Caco-2 (cell line): ENCODE measurements around the gene CPZ. TPM values are rescaled to one million over a fixed set of nuclear protein-coding genes. Genes with fewer than 3 reads are reported as not detected.

Experiments
- BruUV-seq: library from RNA; stranded (reverse); fragments of 400-500 nt; replicated peaks from 2 replicates; lab custom pipeline; 2021; lab: Mats Ljungman, UMichigan
- CTCF ChIA-PET: fragments of 300-600 bp; sonication (Branson Sonifier 250); formaldehyde crosslinking; loops from one replicate; lab custom pipeline; 2022; ENCODE audit warnings: antibody characterized with exemption; lab: Charles Lee
- POLR2A ChIA-PET: fragments of 300-600 bp; sonication (Branson Sonifier 250); formaldehyde crosslinking; loops from one replicate; lab custom pipeline; 2022; ENCODE audit warnings: antibody characterized with exemption; lab: Charles Lee
- DNase-seq, 2 experiments: peaks; one replicate each; pipeline versions ENCODE4 v3.0.0 to v3.0.0-alpha.2; 2020 to 2022
- H3K27me3 ChIP-seq: replicated peaks from 2 replicates; pipeline ENCODE4 v1.6.0; 2011; ENCODE audit warnings: low read length; ENCODE audit not compliant: control insufficient read depth, insufficient read depth
- H3K36me3 ChIP-seq: 2 replicates; pipeline ENCODE4 v1.5.1; 2011; ENCODE audit warnings: low read length; ENCODE audit not compliant: control insufficient read depth, insufficient read depth
- H3K4me1 ChIP-seq: fragments of 250-450 bp; sonication (Bioruptor Pico); 2 replicates; pipeline ENCODE4 v1.5.1; 2020; ENCODE audit warnings: mild to moderate bottlenecking
- H3K4me3 ChIP-seq: 2 replicates; pipeline ENCODE4 v1.5.1; 2011; ENCODE audit warnings: low read depth, mild to moderate bottlenecking, control low read depth, low read length
- H3K9me3 ChIP-seq: fragments of 250-450 bp; sonication (Bioruptor Pico); 2 replicates; pipeline ENCODE4 v1.5.1; 2020; ENCODE audit warnings: mild to moderate bottlenecking, moderate library complexity
- H3K27ac Mint-ChIP-seq: one replicate; pipeline ENCODE4 v1.8.0; 2022; ENCODE audit warnings: mixed read lengths; ENCODE audit not compliant: unreplicated experiment
- H3K27me3 Mint-ChIP-seq: one replicate; pipeline ENCODE4 v1.8.0; 2022; ENCODE audit warnings: mixed read lengths; ENCODE audit not compliant: insufficient read depth, unreplicated experiment
- H3K36me3 Mint-ChIP-seq: one replicate; pipeline ENCODE4 v1.8.0; 2022; ENCODE audit warnings: mild to moderate bottlenecking, mixed read lengths; ENCODE audit not compliant: insufficient read depth, unreplicated experiment
- H3K4me1 Mint-ChIP-seq: one replicate; pipeline ENCODE4 v1.8.0; 2022; ENCODE audit warnings: low read depth, mixed read lengths; ENCODE audit not compliant: unreplicated experiment
- H3K4me3 Mint-ChIP-seq: one replicate; pipeline ENCODE4 v1.8.0; 2022; ENCODE audit warnings: mild to moderate bottlenecking, moderate library complexity, mixed read lengths; ENCODE audit not compliant: unreplicated experiment
- H3K9me3 Mint-ChIP-seq: one replicate; pipeline ENCODE4 v1.8.0; 2022; ENCODE audit warnings: mixed read lengths; ENCODE audit not compliant: unreplicated experiment
- CTCF ChIP-seq, 2 experiments: fragments of 200-600 bp in 1 of 2; IDR thresholded peaks; 1 replicate in 1 of 2; 2 replicates in 1 of 2; pipeline versions ENCODE4 v1.5.1 to v1.8.0; 2011 to 2022; ENCODE audit warnings: antibody characterized with exemption in 1 of 2, control low read depth in 1 of 2, inconsistent platforms in 1 of 2, low read depth in 1 of 2, low read length in 1 of 2, mild to moderate bottlenecking in 1 of 2, moderate library complexity in 1 of 2; ENCODE audit not compliant: insufficient read depth in 1 of 2, severe bottlenecking in 1 of 2, unreplicated experiment in 1 of 2
- intact Hi-C: fragments of 100-400 bp; cut with micrococcal nuclease; formaldehyde crosslinking; loops from one replicate; pipeline ENCODE4 v1.10.0; 2022; ENCODE audit not compliant: unreplicated experiment
- total RNA-seq: library from RNA; stranded (reverse); gene quantifications from 2 replicates; pipeline ENCODE4 v1.2.3, GENCODE V29; 2022

The CPZ gene
- total RNA-seq, 1 experiment from 2014 or later = 7.7 TPM

- intact Hi-C loops = no loop called here
- no TSS peak for BruUV-seq
- no peak for TF ChIP-seq CTCF (IDR thresholded peaks at IDR 0.05; ENCODE audit: insufficient read depth in 1 of 2, low read depth in 1 of 2, low read length in 1 of 2, severe bottlenecking in 1 of 2, unreplicated experiment in 1 of 2)
- H3K27me3 Mint-ChIP-seq = no peaks in the 10 kb centered on the region
- no peak overlapping the region for H3K4me3 Mint-ChIP-seq
- H3K36me3 Mint-ChIP-seq = no peaks in the 10 kb centered on the region
- no peaks in the 10 kb centered on the region for H3K27me3 ChIP-seq
- H3K36me3 ChIP-seq = no peaks in the 10 kb centered on the region
- POLR2A ChIA-PET = no interaction called here
- no peaks in the 10 kb centered on the region for H3K9me3 Mint-ChIP-seq
- CTCF ChIA-PET = no interaction called here
- no peak for DNase-seq
- no peak overlapping the region for H3K4me3 ChIP-seq
- no peak overlapping the region for H3K27ac Mint-ChIP-seq
- H3K4me1 Mint-ChIP-seq = peaks cover 5% of the 10 kb centered on the region
- no peaks in the 10 kb centered on the region for H3K4me1 ChIP-seq
- H3K9me3 ChIP-seq = no peaks in the 10 kb centered on the region
Measured at GRCh38 chr4:8599091-8599460, 6.5 kb downstream of the CPZ start.

GRCh38 chr4:8599657-8600056 is 7.1 kb downstream of the CPZ start:
- Histone ChIP-seq H3K9me3 (no peaks in the 10 kb centered on the region), H3K36me3 (no peaks in the 10 kb centered on the region), H3K4me3 (no peak overlapping the region), H3K27me3 (no peaks in the 10 kb centered on the region), H3K4me1 (no peaks in the 10 kb centered on the region)
- Mint-ChIP-seq H3K4me3 (no peak overlapping the region), H3K9me3 (no peaks in the 10 kb centered on the region), H3K27me3 (no peaks in the 10 kb centered on the region), H3K36me3 (no peaks in the 10 kb centered on the region), H3K4me1 (no peaks in the 10 kb centered on the region), H3K27ac (no peak overlapping the region)
- TF ChIP-seq CTCF (IDR thresholded peaks at IDR 0.05; ENCODE audit: insufficient read depth in 1 of 2, low read depth in 1 of 2, low read length in 1 of 2, severe bottlenecking in 1 of 2, unreplicated experiment in 1 of 2) = no peak
- POLR2A ChIA-PET = no interaction called here
- intact Hi-C loops = loop anchor here (10.0 kb wide), 1 partner anchor 315 kb away; no protein-coding TSS in a partner anchor
- BruUV-seq = no TSS peak
- CTCF ChIA-PET = no interaction called here
- no peak for DNase-seq

- CTCF ChIA-PET = no interaction called here
- H3K27ac Mint-ChIP-seq = no peak overlapping the region
Measured at GRCh38 chr4:8600266-8600665, 7.7 kb downstream of the CPZ start.

More at GRCh38 chr4:8600266-8600665, 7.7 kb downstream of the CPZ start:
- POLR2A ChIA-PET = no interaction called here
- Histone ChIP-seq H3K36me3 (no peaks in the 10 kb centered on the region), H3K27me3 (no peaks in the 10 kb centered on the region), H3K4me1 (no peaks in the 10 kb centered on the region), H3K4me3 (no peak overlapping the region), H3K9me3 (no peaks in the 10 kb centered on the region)
- no peaks in the 10 kb centered on the region for H3K9me3 Mint-ChIP-seq
- intact Hi-C loops = loop anchor here (10.0 kb wide), 1 partner anchor 315 kb away; no protein-coding TSS in a partner anchor
- no peak overlapping the region for H3K4me3 Mint-ChIP-seq
- BruUV-seq = no TSS peak
- no peaks in the 10 kb centered on the region for H3K36me3 Mint-ChIP-seq
- H3K4me1 Mint-ChIP-seq = no peaks in the 10 kb centered on the region
- H3K27me3 Mint-ChIP-seq = no peaks in the 10 kb centered on the region
- no peak for DNase-seq
- TF ChIP-seq CTCF (IDR thresholded peaks at IDR 0.05; ENCODE audit: insufficient read depth in 1 of 2, low read depth in 1 of 2, low read length in 1 of 2, severe bottlenecking in 1 of 2, unreplicated experiment in 1 of 2) = no peak
